Pulmonary artery endothelial cell (primary cell): Measurements from ENCODE around the gene CACNA1C. TPM values are rescaled to one million over a fixed set of nuclear protein-coding genes. Genes with fewer than 3 reads are reported as not detected.
"Not testable (repeated sequence)": the region's sequence is repeated elsewhere in the genome, so short reads cannot be mapped to it uniquely, and the experiment has no call there.

Experiments used
- DNase-seq: peaks from one replicate; pipeline ENCODE4 v3.0.0-alpha.2; 2011; ENCODE audit warnings: low read depth, low spot score
- total RNA-seq: library from RNA; depleted of rRNA; stranded (reverse); fragments of >200 nt; gene quantifications from 2 replicates; pipeline ENCODE4 v1.2.3, GENCODE V29; 2014

Gene CACNA1C
- total RNA-seq, 1 donor from 2014 or later = not detected

GRCh38 chr12:2682296-2683251, 629.8 kb downstream of the CACNA1C start:
- DNase-seq = no peak

GRCh38 chr12:2683283-2684025, 630.7 kb downstream of the CACNA1C start:
- DNase-seq = no peak

GRCh38 chr12:2684026-2684325, 631.2 kb downstream of the CACNA1C start:
- not testable (repeated sequence) for DNase-seq

GRCh38 chr12:2685620-2686279, 633.0 kb downstream of the CACNA1C start:
- not testable (repeated sequence) for DNase-seq

GRCh38 chr12:2686280-2686646, 633.5 kb downstream of the CACNA1C start:
- no peak for DNase-seq

- DNase-seq = no peak
These were observed 634.3 kb downstream of the CACNA1C start for GRCh38 chr12:2687058-2687457.

GRCh38 chr12:2687726-2688125, 634.9 kb downstream of the CACNA1C start:
- no peak for DNase-seq

- no peak for DNase-seq
These were observed 635.7 kb downstream of the CACNA1C start for GRCh38 chr12:2688381-2688931.

GRCh38 chr12:2689393-2689792, 636.6 kb downstream of the CACNA1C start:
- DNase-seq = no peak

GRCh38 chr12:2689879-2690278, 637.1 kb downstream of the CACNA1C start:
- no peak for DNase-seq

- DNase-seq = no peak
These were observed 637.7 kb downstream of the CACNA1C start for GRCh38 chr12:2690348-2691005.

GRCh38 chr12:2691006-2691344, 638.2 kb downstream of the CACNA1C start:
- DNase-seq = no peak

GRCh38 chr12:2691345-2692071, 638.7 kb downstream of the CACNA1C start:
- no peak for DNase-seq

GRCh38 chr12:2692080-2692479, 639.3 kb downstream of the CACNA1C start:
- no peak for DNase-seq

- no peak for DNase-seq
These were observed 640.6 kb downstream of the CACNA1C start for GRCh38 chr12:2693244-2693860.

- DNase-seq = no peak
These were observed 641.3 kb downstream of the CACNA1C start for GRCh38 chr12:2693980-2694610.

GRCh38 chr12:2696136-2696535, 643.3 kb downstream of the CACNA1C start:
- no peak for DNase-seq

GRCh38 chr12:2697057-2697800, 644.4 kb downstream of the CACNA1C start:
- DNase-seq = no peak

GRCh38 chr12:2698566-2698965, 645.8 kb downstream of the CACNA1C start:
- no peak for DNase-seq
